ENCODE measurements around the gene ORM1.

- no peak for TF ChIP-seq NRF1 (IDR thresholded peaks at IDR 0.05; ENCODE audit: low read depth, low read length)
- TF ChIP-seq, protein P1, sequence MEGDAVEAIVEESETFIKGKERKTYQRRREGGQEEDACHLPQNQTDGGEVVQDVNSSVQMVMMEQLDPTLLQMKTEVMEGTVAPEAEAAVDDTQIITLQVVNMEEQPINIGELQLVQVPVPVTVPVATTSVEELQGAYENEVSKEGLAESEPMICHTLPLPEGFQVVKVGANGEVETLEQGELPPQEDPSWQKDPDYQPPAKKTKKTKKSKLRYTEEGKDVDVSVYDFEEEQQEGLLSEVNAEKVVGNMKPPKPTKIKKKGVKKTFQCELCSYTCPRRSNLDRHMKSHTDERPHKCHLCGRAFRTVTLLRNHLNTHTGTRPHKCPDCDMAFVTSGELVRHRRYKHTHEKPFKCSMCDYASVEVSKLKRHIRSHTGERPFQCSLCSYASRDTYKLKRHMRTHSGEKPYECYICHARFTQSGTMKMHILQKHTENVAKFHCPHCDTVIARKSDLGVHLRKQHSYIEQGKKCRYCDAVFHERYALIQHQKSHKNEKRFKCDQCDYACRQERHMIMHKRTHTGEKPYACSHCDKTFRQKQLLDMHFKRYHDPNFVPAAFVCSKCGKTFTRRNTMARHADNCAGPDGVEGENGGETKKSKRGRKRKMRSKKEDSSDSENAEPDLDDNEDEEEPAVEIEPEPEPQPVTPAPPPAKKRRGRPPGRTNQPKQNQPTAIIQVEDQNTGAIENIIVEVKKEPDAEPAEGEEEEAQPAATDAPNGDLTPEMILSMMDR (IDR thresholded peaks at IDR 0.05; ENCODE audit: control extremely low read depth in 1 of 3, insufficient read depth in 1 of 3, low read depth in 1 of 3, low read length in 3 of 3) = peak; percentile 81 to 91 (median 89)
- no peak for TF ChIP-seq EZH2 (IDR thresholded peaks at IDR 0.05; ENCODE audit: low read depth, low read length, severe bottlenecking)
- TF ChIP-seq YY1 (IDR thresholded peaks at IDR 0.05; ENCODE audit: low read depth, low read length) = no peak
- no peak for TF ChIP-seq MAFK (IDR thresholded peaks at IDR 0.05; ENCODE audit: low read depth, low read length)
- no peak for TF ChIP-seq JUND (IDR thresholded peaks at IDR 0.05; ENCODE audit: low read length)
- no peak for TF ChIP-seq EP300 (IDR thresholded peaks at IDR 0.05; ENCODE audit: borderline replicate concordance in 1 of 2, low read depth in 2 of 2, low read length in 2 of 2)
- no peak for TF ChIP-seq CBX5 (IDR thresholded peaks at IDR 0.05; ENCODE audit: low read depth, low read length)
- TF ChIP-seq MAX (IDR thresholded peaks at IDR 0.05) = no peak
- no peak for TF ChIP-seq RFX5 (IDR thresholded peaks at IDR 0.05; ENCODE audit: borderline replicate concordance, low read depth, low read length)
- no peak for TF ChIP-seq POLR2A (IDR thresholded peaks at IDR 0.05; ENCODE audit: control extremely low read depth in 1 of 2, low read depth in 2 of 2, low read length in 2 of 2)
- no peak for TF ChIP-seq ZNF274 (IDR thresholded peaks at IDR 0.05; ENCODE audit: borderline replicate concordance, extremely low read depth, low read length)
- no peak for TF ChIP-seq ASH2L (IDR thresholded peaks at IDR 0.05; ENCODE audit: low read length)
- no peak for TF ChIP-seq SUZ12 (IDR thresholded peaks at IDR 0.05; ENCODE audit: low read length)
Observed at GRCh38 chr9:114339130-114339908, 16.4 kb downstream of the ORM1 start.

Measured in H1 (cell line).